ENCODE results near the gene CCL15. TPM values are rescaled to one million over a fixed set of nuclear protein-coding genes. Genes with fewer than 3 reads are reported as not detected.

The CCL15 gene
- total RNA-seq, 6 experiments from 2014 or later = 11.0 to 19.2 (median 16.2) TPM

DNA sequence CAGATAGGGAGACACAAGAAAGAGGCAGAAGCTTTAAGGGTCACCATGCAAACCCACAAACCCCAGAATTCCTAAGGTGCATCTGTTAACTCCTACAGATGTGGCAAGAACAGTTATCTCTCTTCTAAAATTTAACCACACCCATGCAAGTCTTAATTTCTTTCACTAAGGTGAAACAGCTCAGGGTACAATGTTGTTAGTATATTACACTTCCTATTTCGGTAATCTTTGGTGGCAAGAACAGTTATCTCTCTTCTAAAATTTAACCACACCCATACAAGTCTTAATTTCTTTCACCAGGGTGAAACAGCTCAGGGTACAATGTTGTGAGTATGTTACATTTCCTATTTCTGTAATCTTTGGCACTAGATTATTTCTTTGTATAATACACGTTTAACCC lies 9.8 kb upstream of the CCL15 start:
- Histone ChIP-seq H3K36me3 (no peaks in the 10 kb centered on the region), H3K4me3 (no peak overlapping the region), H3K4me1 (peaks cover 0 to 14% (median 6%) of the 10 kb centered on the region in 4 donors), H3K27me3 (no peaks in the 10 kb centered on the region), H3K27ac (no peak overlapping the region), H3K9me3 (no peaks in the 10 kb centered on the region)
- 72% methylated on average over 2 of the region's 2 CpGs for WGBS (ENCODE audit: insufficient coverage, low coverage, low lambda C conversion rate, missing lambda C conversion rate)
- no peak for TF ChIP-seq CTCF (IDR thresholded peaks at IDR 0.05)
- TF ChIP-seq POLR2A (IDR thresholded peaks at IDR 0.05) = no peak
- intact Hi-C loops (cut with DNase I) = loop anchor here in 1 of 2 donors (10.0 kb wide), 1 partner anchor 54 kb away; the partner anchor contains the start of gene CCL18
- DNase-seq = no peak
- no peak for ATAC-seq

- H3K27me3 ChIP-seq = no peaks in the 10 kb centered on the region
- peaks cover 0 to 33% (median 10%) of the 10 kb centered on the region in 4 donors for H3K4me1 ChIP-seq
- no peaks in the 10 kb centered on the region for H3K36me3 ChIP-seq
- no peaks in the 10 kb centered on the region for H3K9me3 ChIP-seq
- no peak overlapping the region for H3K27ac ChIP-seq
- intact Hi-C loops (cut with DNase I) = no loop called here
- no peak for DNase-seq
- peak; percentile 38 to 61 (median 40) for TF ChIP-seq CTCF (IDR thresholded peaks at IDR 0.05)
- TF ChIP-seq POLR2A (IDR thresholded peaks at IDR 0.05) = no peak
- ATAC-seq = peak; percentile 6 to 59 (median 38)
- WGBS (ENCODE audit: insufficient coverage, low coverage, low lambda C conversion rate, missing lambda C conversion rate) = 78% methylated on average over 13 of the region's 14 CpGs
- no peak overlapping the region for H3K4me3 ChIP-seq
Measured at GRCh38 chr17:36008998-36009665, 7.8 kb upstream of the CCL15 start.

DNA sequence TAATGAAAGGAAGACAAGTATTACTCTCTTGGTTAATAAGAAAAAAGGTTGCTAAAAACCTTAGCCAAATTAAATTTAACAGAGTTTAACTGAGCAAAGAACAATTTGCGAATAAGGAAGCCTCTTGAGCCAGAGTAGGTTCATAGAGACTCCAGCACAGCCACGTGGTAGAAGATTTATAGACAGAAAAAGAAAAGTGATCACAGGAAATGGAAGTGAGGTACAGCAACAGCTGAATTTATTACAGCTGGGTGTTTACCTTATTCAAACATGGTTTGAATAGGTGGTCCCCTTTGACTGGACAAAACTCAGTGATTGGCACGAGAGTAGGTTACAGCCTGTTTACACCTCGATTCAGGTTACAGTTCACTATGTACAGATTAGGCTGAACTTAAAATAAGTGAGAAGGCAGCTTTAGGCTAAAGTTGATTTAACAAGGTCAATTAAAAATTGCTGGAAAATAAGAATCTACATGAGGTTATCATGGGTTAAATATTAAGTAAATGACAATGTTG lies 3.3 kb upstream of the CCL15 start:
- H3K4me1 ChIP-seq = peaks cover 0 to 54% (median 17%) of the 10 kb centered on the region in 4 donors
- ATAC-seq (peak in 1 of 4 donors; percentile 8), DNase-seq (no peak)
- TF ChIP-seq POLR2A (IDR thresholded peaks at IDR 0.05) = no peak
- peak in 1 of 4 donors; percentile 24 for TF ChIP-seq CTCF (IDR thresholded peaks at IDR 0.05)
- 17% methylated on average over 4 of the region's 4 CpGs for WGBS (ENCODE audit: insufficient coverage, low coverage, low lambda C conversion rate, missing lambda C conversion rate)
- no peak overlapping the region for H3K4me3 ChIP-seq
- no peaks in the 10 kb centered on the region for H3K27me3 ChIP-seq
- no peaks in the 10 kb centered on the region for H3K36me3 ChIP-seq
- H3K27ac ChIP-seq = peak overlapping the region; percentile 2 to 53 (median 19)
- no peaks in the 10 kb centered on the region for H3K9me3 ChIP-seq
- intact Hi-C loops (cut with DNase I) = no loop called here

DNA sequence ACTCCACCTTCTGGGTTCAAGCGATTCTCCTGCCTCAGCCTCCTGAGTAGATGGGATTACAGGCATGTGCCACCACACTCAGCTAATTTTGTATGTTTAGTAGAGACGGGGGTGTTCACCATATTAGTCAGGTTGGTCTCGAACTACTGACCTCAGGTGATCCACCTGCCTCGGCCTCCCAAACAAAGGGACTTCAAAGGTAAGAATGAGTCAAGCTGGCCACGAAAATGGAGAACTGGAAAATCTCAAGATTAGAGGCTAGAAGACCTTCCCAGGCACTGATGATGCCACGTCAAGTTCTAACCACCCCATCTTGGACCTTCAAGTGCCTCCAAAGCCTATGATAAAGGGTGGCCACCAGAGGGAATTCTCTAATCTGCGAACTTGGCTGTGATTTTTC lies 1.3 kb upstream of the CCL15 start:
- intact Hi-C loops (cut with DNase I) = no loop called here
- Histone ChIP-seq H3K36me3 (peaks cover 0 to 11% (median 1%) of the 10 kb centered on the region in 4 donors), H3K27ac (peak overlapping the region in 2 of 3 donors; percentile 5 to 74), H3K4me1 (peaks cover 0 to 53% (median 20%) of the 10 kb centered on the region in 4 donors), H3K4me3 (no peak overlapping the region), H3K27me3 (no peaks in the 10 kb centered on the region), H3K9me3 (no peaks in the 10 kb centered on the region)
- TF ChIP-seq CTCF (IDR thresholded peaks at IDR 0.05) = no peak
- TF ChIP-seq POLR2A (IDR thresholded peaks at IDR 0.05) = no peak
- DNase-seq (no peak), ATAC-seq (no peak)
- 75% methylated on average over 6 of the region's 7 CpGs for WGBS (ENCODE audit: insufficient coverage, low coverage, low lambda C conversion rate, missing lambda C conversion rate)
